Measurements from ENCODE around the gene PRKAG2. TPM values are rescaled to one million over a fixed set of nuclear protein-coding genes. Genes with fewer than 3 reads are reported as not detected.
A peak's percentile ranks its signal among the peaks of the same experiment; 100 is the strongest.

Gene PRKAG2
- polyA plus RNA-seq, 3 donors, result 29.2 to 59.8 (median 30.9) TPM

- no peak for DNase-seq
- peak overlapping the region; percentile 63 for H3K9ac ChIP-seq (ENCODE audit: insufficient read depth, low read length, poor library complexity, severe bottlenecking)
- peak overlapping the region; percentile 90 to 99 (median 94) for H3K27ac Mint-ChIP-seq
- H3K79me2 ChIP-seq (ENCODE audit: insufficient read depth, low read length), result peaks cover 61% of the 10 kb centered on the region
- 94% methylated on average over 16 of the region's 16 CpGs for WGBS (ENCODE audit: insufficient coverage)
- H3K9me3 Mint-ChIP-seq, result no peaks in the 10 kb centered on the region
- H3K27me3 Mint-ChIP-seq (ENCODE audit: low read depth in 3 of 3), result peaks cover 0 to 3% (median 0%) of the 10 kb centered on the region in 3 donors
- peaks cover 59 to 70% of the 10 kb centered on the region in 2 donors for H3K4me1 ChIP-seq (ENCODE audit: control insufficient read depth in 1 of 2, insufficient read depth in 2 of 2, low read length in 2 of 2)
- peak overlapping the region in 1 of 2 donors; percentile 4 for H3K4me3 Mint-ChIP-seq
- H3K27me3 ChIP-seq (ENCODE audit: control insufficient read depth in 2 of 2, insufficient read depth in 2 of 2, low read length in 2 of 2), result no peaks in the 10 kb centered on the region
- H2AFZ ChIP-seq (ENCODE audit: insufficient read depth, low read depth, low read length, poor library complexity, severe bottlenecking), result no peak overlapping the region
- H4K20me1 ChIP-seq (ENCODE audit: insufficient read depth, low read length), result peaks cover 30% of the 10 kb centered on the region
- H3K4me3 ChIP-seq (replicated peaks in 1 of 3; ENCODE audit: low read depth in 2 of 3, low read length in 3 of 3), result no peak overlapping the region
- H3K36me3 Mint-ChIP-seq, result peaks cover 37 to 41% of the 10 kb centered on the region in 2 donors
- no peaks in the 10 kb centered on the region for H3K9me3 ChIP-seq (replicated peaks in 1 of 2; ENCODE audit: control insufficient read depth in 1 of 2, insufficient read depth in 1 of 2, low read length in 2 of 2)
- no peak overlapping the region for H3K4me2 ChIP-seq (replicated peaks; ENCODE audit: extremely low read depth, low read length, poor library complexity, severe bottlenecking)
- H3K4me1 Mint-ChIP-seq, result peaks cover 77% of the 10 kb centered on the region
- H3K27ac ChIP-seq (ENCODE audit: low read depth in 1 of 2, low read length in 2 of 2), result peak overlapping the region; percentile 78 to 99
- intact Hi-C loops (cut with micrococcal nuclease), result loop anchor here (5.0 kb wide), 3 partner anchors 47 to 128 kb away; no protein-coding TSS in a partner anchor
- peaks cover 4 to 22% of the 10 kb centered on the region in 2 donors for H3K36me3 ChIP-seq (replicated peaks in 1 of 2; ENCODE audit: control insufficient read depth in 1 of 2, insufficient read depth in 2 of 2, low read length in 2 of 2)
- TF ChIP-seq CTCF (IDR thresholded peaks at IDR 0.05), result no peak
These were observed 82.3 kb downstream of the PRKAG2 start for GRCh38 chr7:151794508-151795167.

- H3K36me3 Mint-ChIP-seq, result peaks cover 43% of the 10 kb centered on the region in 2 donors
- intact Hi-C loops (cut with micrococcal nuclease), result no loop called here
- Histone ChIP-seq H3K4me2 (replicated peaks; ENCODE audit: extremely low read depth, low read length, poor library complexity, severe bottlenecking) (no peak overlapping the region), H3K27ac (ENCODE audit: low read depth in 1 of 2, low read length in 2 of 2) (peak overlapping the region; percentile 78 to 99), H3K79me2 (ENCODE audit: insufficient read depth, low read length) (peaks cover 58% of the 10 kb centered on the region), H3K4me3 (replicated peaks in 1 of 3; ENCODE audit: low read depth in 2 of 3, low read length in 3 of 3) (no peak overlapping the region), H3K9me3 (replicated peaks in 1 of 2; ENCODE audit: control insufficient read depth in 1 of 2, insufficient read depth in 1 of 2, low read length in 2 of 2) (no peaks in the 10 kb centered on the region), H4K20me1 (ENCODE audit: insufficient read depth, low read length) (peaks cover 36% of the 10 kb centered on the region), H3K36me3 (replicated peaks in 1 of 2; ENCODE audit: control insufficient read depth in 1 of 2, insufficient read depth in 2 of 2, low read length in 2 of 2) (peaks cover 4 to 22% of the 10 kb centered on the region in 2 donors), H3K9ac (ENCODE audit: insufficient read depth, low read length, poor library complexity, severe bottlenecking) (peak overlapping the region; percentile 63), H3K27me3 (ENCODE audit: control insufficient read depth in 2 of 2, insufficient read depth in 2 of 2, low read length in 2 of 2) (no peaks in the 10 kb centered on the region), H3K4me1 (ENCODE audit: control insufficient read depth in 1 of 2, insufficient read depth in 2 of 2, low read length in 2 of 2) (peaks cover 58 to 71% of the 10 kb centered on the region in 2 donors), H2AFZ (ENCODE audit: insufficient read depth, low read depth, low read length, poor library complexity, severe bottlenecking) (no peak overlapping the region)
- WGBS (ENCODE audit: insufficient coverage), result 44% methylated on average over 14 of the region's 18 CpGs
- TF ChIP-seq CTCF (IDR thresholded peaks at IDR 0.05), result no peak
- peak; percentile 59 to 85 (median 65) for DNase-seq
- no peaks in the 10 kb centered on the region for H3K9me3 Mint-ChIP-seq
- peak overlapping the region; percentile 4 to 16 for H3K4me3 Mint-ChIP-seq
- H3K27me3 Mint-ChIP-seq (ENCODE audit: low read depth in 3 of 3), result peaks cover 0 to 3% (median 0%) of the 10 kb centered on the region in 3 donors
- H3K27ac Mint-ChIP-seq, result peak overlapping the region; percentile 90 to 99 (median 94)
- H3K4me1 Mint-ChIP-seq, result peaks cover 77% of the 10 kb centered on the region
These were observed 82.9 kb downstream of the PRKAG2 start for GRCh38 chr7:151793991-151794507.
